Heart left ventricle (tissue), 16 donors: ENCODE results near the gene KCP. TPM values are rescaled to one million over a fixed set of nuclear protein-coding genes. Genes with fewer than 3 reads are reported as not detected.

ENCODE experiments used
- ATAC-seq, 4 donors: fragments of 200-7000 bp; cut with Tn5 transposase; one replicate each; pipeline ENCODE4 v1.9.1; 2020 to 2022; ENCODE audit warnings: moderate library complexity in 4 of 4, mild to moderate bottlenecking in 3 of 4, moderate number of reproducible peaks in 1 of 4
- DNase-seq, 5 donors: peaks; one replicate each; pipeline ENCODE4 v3.0.0-alpha.2; 2020
- H3K27ac ChIP-seq, 12 donors: fragments of 200-600 bp; sonication (generic) in 4 of 12; one replicate each; pipeline versions ENCODE4 v1.5.0 to v1.8.0; 2016 to 2022; ENCODE audit warnings: mild to moderate bottlenecking in 2 of 12
- H3K27me3 ChIP-seq, 9 donors: fragments of 200-600 bp; sonication (generic) in 2 of 9; one replicate each; pipeline versions ENCODE4 v1.5.1 to v1.8.0; 2016 to 2022; ENCODE audit warnings: mild to moderate bottlenecking in 3 of 9
- H3K36me3 ChIP-seq, 9 donors: fragments of 200-600 bp; sonication (generic) in 2 of 9; one replicate each; pipeline versions ENCODE4 v1.5.0 to v1.8.0; 2018 to 2022; ENCODE audit warnings: mild to moderate bottlenecking in 2 of 9
- H3K4me1 ChIP-seq, 12 donors: fragments of 200-600 bp; sonication (generic) in 4 of 12; one replicate each; pipeline versions ENCODE4 v1.5.0 to v1.8.0; 2016 to 2022; ENCODE audit warnings: mild to moderate bottlenecking in 3 of 12
- H3K4me3 ChIP-seq, 12 donors: fragments of 200-600 bp; sonication (generic) in 4 of 12; one replicate each; pipeline versions ENCODE4 v1.5.0 to v1.8.0; 2017 to 2022; ENCODE audit warnings: mild to moderate bottlenecking in 9 of 12, moderate library complexity in 4 of 12
- H3K9me3 ChIP-seq, 12 donors: fragments of 200-600 bp; sonication (generic) in 4 of 12; one replicate each; pipeline versions ENCODE4 v1.5.0 to v1.8.0; 2016 to 2022; ENCODE audit warnings: mild to moderate bottlenecking in 1 of 12
- CTCF ChIP-seq, 12 donors: fragments of 200-600 bp; sonication (generic) in 4 of 12; IDR thresholded peaks; one replicate each; pipeline versions ENCODE4 v1.5.0 to v1.8.0; 2018 to 2022; ENCODE audit warnings: antibody characterized with exemption in 12 of 12, mild to moderate bottlenecking in 5 of 12
- POLR2A ChIP-seq, 2 donors: fragments of 450-650 bp; IDR thresholded peaks; one replicate each; pipeline ENCODE4 v1.6.1; 2017; ENCODE audit warnings: antibody characterized with exemption in 2 of 2, mild to moderate bottlenecking in 2 of 2, moderate library complexity in 2 of 2
- WGBS, 4 donors: extraction: QIAGEN DNeasy Blood & Tissue Kit in 2 of 4; methylation state at CpG; one replicate each; pipeline versions ENCODE4 v1.1.5 to v1.1.7; 2013 to 2018; 5-methylcytosine and 5-hydroxymethylcytosine counted together
- intact Hi-C, 10 donors: fragments of 100-400 bp; cut with DNase I; formaldehyde crosslinking; loops; one replicate each; pipeline versions ENCODE4 v1.11.1 to v1.14.2; 2022
- polyA plus RNA-seq, 2 donors: library from polyadenylated mRNA; stranded (reverse); fragments of 200-250 nt; gene quantifications; one replicate each; pipeline ENCODE4 v1.2.3, GENCODE V29; 2013
- total RNA-seq, 9 donors: library from RNA; depleted of rRNA in 2 of 9; stranded (reverse); fragments of >200 nt in 2 of 9; fragmentation: NEBNext Ultra II Directional in 3 of 9; extraction: Animal tissue kit (Norgen Biotek cat#: 25700) in 3 of 9; gene quantifications; one replicate each; pipeline versions ENCODE4 v1.1.0 to v1.2.4, GENCODE V29; 2016 to 2023
- donor health status: ischemic (EF 13 %, LVEDD 7.1; RV severe dilation, severe dysfunction).
- donor health status: healthy with polysubstance abuse.
- donor health status: DM: no; HTN: yes; CAD: no.
- donor health status: DM: no; HTN: no; CAD: no.
- donor health status: ischemic (EF 25% LVEDD 6.9; RV normal size, moderate dysfunction).
- donor health status: ischemic (EF 25% LVEDD 5.7; RV mildly dilated, moderate dysfunction).
- donor health status: healthy.
- donor health status: DM: yes; HTN: yes; CAD: no.
- donor health status: ischemic (EF 35%, LVEDD 5.7; RV mildly dilated, moderate dysfunction).
- donor health status: nonischemic (EF 11% LVEDD 7.7; RV severe dilation, severe dysfunction).
- donor health status: DM: yes; HTN: yes; CAD: no.
- donor health status: PGD.
- donor health status: ischemic (EF 29% LVEDD 5.4; RV normal size, mild dysfunction).
- donor health status: nonischemic (EF 23%, LVEDD 6.1; RV moderate dilation, normal function).

KCP gene
- total and polyA plus RNA-seq, 11 donors: 0.14 to 1.3 (median 0.29) TPM; not detected in 1

GRCh38 chr7:128906001-128906765 lies 4.3 kb downstream of the KCP start:
- DNase-seq (peak in 1 of 5 donors; percentile 12), ATAC-seq (no peak)
- intact Hi-C loops: loop anchor here in 3 of 10 donors (5.0 kb wide), 2 partner anchors 186 to 306 kb away; no protein-coding TSS in a partner anchor
- H3K9me3 ChIP-seq: no peaks in the 10 kb centered on the region
- H3K4me1 ChIP-seq: peaks cover 0 to 14% (median 4%) of the 10 kb centered on the region in 12 donors
- 84 to 91% (median 86%) methylated on average over 5 of the region's 5 CpGs for WGBS, 4 donors
- TF ChIP-seq POLR2A (IDR thresholded peaks at IDR 0.05) (no peak), CTCF (IDR thresholded peaks at IDR 0.05) (no peak)
- peaks cover 0 to 50% (median 24%) of the 10 kb centered on the region in 9 donors for H3K27me3 ChIP-seq
- no peak overlapping the region for H3K4me3 ChIP-seq
- no peak overlapping the region for H3K27ac ChIP-seq
- no peaks in the 10 kb centered on the region for H3K36me3 ChIP-seq

GRCh38 chr7:128904381-128905197 lies 5.9 kb downstream of the KCP start:
- Histone ChIP-seq H3K36me3 (no peaks in the 10 kb centered on the region), H3K4me1 (peaks cover 0 to 6% (median 0%) of the 10 kb centered on the region in 12 donors), H3K27me3 (peaks cover 0 to 37% (median 11%) of the 10 kb centered on the region in 9 donors), H3K9me3 (peaks cover 0 to 3% (median 0%) of the 10 kb centered on the region in 12 donors), H3K4me3 (no peak overlapping the region), H3K27ac (no peak overlapping the region)
- WGBS, 4 donors: 35 to 40% (median 38%) methylated on average over 8 of the region's 8 CpGs
- intact Hi-C loops: loop anchor here in 9 of 10 donors (1.0 to 5.0 kb wide), 4 partner anchors 186 to 308 kb away; no protein-coding TSS in a partner anchor
- ATAC-seq (peak in 3 of 4 donors; percentile 16 to 54 (median 44)), DNase-seq (peak in 1 of 5 donors; percentile 14)
- TF ChIP-seq POLR2A (IDR thresholded peaks at IDR 0.05): no peak
- TF ChIP-seq CTCF (IDR thresholded peaks at IDR 0.05): peak; percentile 34 to 65 (median 50)

- H3K27me3 ChIP-seq: peaks cover 0 to 29% (median 7%) of the 10 kb centered on the region in 9 donors
- H3K9me3 ChIP-seq: peaks cover 0 to 9% (median 2%) of the 10 kb centered on the region in 12 donors
- intact Hi-C loops: loop anchor here in 7 of 10 donors (1.0 to 5.0 kb wide), 3 partner anchors 187 to 189 kb away; no protein-coding TSS in a partner anchor
- peak in 2 of 4 donors; percentile 10 to 35 for ATAC-seq
- DNase-seq: peak in 1 of 5 donors; percentile 25
- H3K4me3 ChIP-seq: no peak overlapping the region
- no peaks in the 10 kb centered on the region for H3K36me3 ChIP-seq
- H3K4me1 ChIP-seq: peaks cover 0 to 4% (median 0%) of the 10 kb centered on the region in 12 donors
- H3K27ac ChIP-seq: no peak overlapping the region
- WGBS, 4 donors: 73 to 83% (median 80%) methylated on average over 9 to 14 of the region's 14 CpGs
- TF ChIP-seq POLR2A (IDR thresholded peaks at IDR 0.05) (no peak), CTCF (IDR thresholded peaks at IDR 0.05) (no peak)
Measured at GRCh38 chr7:128903621-128904361, 6.7 kb downstream of the KCP start.
